ENCODE measurements around the gene ATP1A3.

The ATP1A3 gene

GRCh38 chr19:41988947-41989346 is 5.1 kb downstream of the ATP1A3 start:
- no peak overlapping the region for H3K27ac ChIP-seq
- DNase-seq (ENCODE audit: low read depth, low spot score): no peak

- no peak overlapping the region for H3K27ac ChIP-seq
These were observed 6.7 kb downstream of the ATP1A3 start for GRCh38 chr19:41987141-41987860.

GRCh38 chr19:41984961-41985360 is 9.1 kb downstream of the ATP1A3 start:
- DNase-seq (ENCODE audit: low read depth, low spot score): no peak
- H3K27ac ChIP-seq: no peak overlapping the region

More at GRCh38 chr19:41987141-41987860, 6.7 kb downstream of the ATP1A3 start:
- no peak for DNase-seq (ENCODE audit: low read depth, low spot score)

- no peak overlapping the region for H3K27ac ChIP-seq
- no peak for DNase-seq (ENCODE audit: low read depth, low spot score)
These were observed 12.3 kb downstream of the ATP1A3 start for GRCh38 chr19:41981724-41982123.

- H3K27ac ChIP-seq: no peak overlapping the region
- DNase-seq (ENCODE audit: low read depth, low spot score): no peak
These were observed 15.6 kb downstream of the ATP1A3 start for GRCh38 chr19:41978470-41978869.

GRCh38 chr19:41977916-41978315 is 16.1 kb downstream of the ATP1A3 start:
- DNase-seq (ENCODE audit: low read depth, low spot score): no peak
- no peak overlapping the region for H3K27ac ChIP-seq

- no peak for DNase-seq (ENCODE audit: low read depth, low spot score)
- no peak overlapping the region for H3K27ac ChIP-seq
These were observed 19.4 kb downstream of the ATP1A3 start for GRCh38 chr19:41974652-41975051.

GRCh38 chr19:41971363-41971762 is 22.7 kb downstream of the ATP1A3 start:
- no peak for DNase-seq (ENCODE audit: low read depth, low spot score)
- no peak overlapping the region for H3K27ac ChIP-seq

- no peak for DNase-seq (ENCODE audit: low read depth, low spot score)
- H3K27ac ChIP-seq: no peak overlapping the region
These were observed 24.1 kb downstream of the ATP1A3 start for GRCh38 chr19:41969772-41970458.

- no peak overlapping the region for H3K27ac ChIP-seq
- no peak for DNase-seq (ENCODE audit: low read depth, low spot score)
These were observed 25.1 kb downstream of the ATP1A3 start for GRCh38 chr19:41968751-41969595.

- no peak overlapping the region for H3K27ac ChIP-seq
These were observed 26.8 kb downstream of the ATP1A3 start for GRCh38 chr19:41967054-41967783.

GRCh38 chr19:41965106-41965505 is 28.9 kb downstream of the ATP1A3 start:
- no peak for DNase-seq (ENCODE audit: low read depth, low spot score)
- H3K27ac ChIP-seq: no peak overlapping the region

More at GRCh38 chr19:41967054-41967783, 26.8 kb downstream of the ATP1A3 start:
- DNase-seq (ENCODE audit: low read depth, low spot score): no peak

GRCh38 chr19:41960973-41961372 is 33.1 kb downstream of the ATP1A3 start:
- DNase-seq (ENCODE audit: low read depth, low spot score): no peak
- no peak overlapping the region for H3K27ac ChIP-seq

- peak within 1 kb of the TSS; percentile 83 for H3K27ac ChIP-seq
These were observed 34.7 kb downstream of the ATP1A3 start, which contains the start of gene RABAC1 for GRCh38 chr19:41959056-41960053. RABAC1 (minus strand) TSS chr19:41959321; CDS start chr19:41959292, 29 bp downstream.

GRCh38 chr19:41958367-41959055 is 35.5 kb downstream of the ATP1A3 start:
- DNase-seq (ENCODE audit: low read depth, low spot score): no peak
- peak overlapping the region; percentile 83 for H3K27ac ChIP-seq

More at GRCh38 chr19:41959056-41960053, 34.7 kb downstream of the ATP1A3 start, which contains the start of gene RABAC1:
- peak; percentile 61 for DNase-seq (ENCODE audit: low read depth, low spot score)

GRCh38 chr19:41957838-41958366 is 36.1 kb downstream of the ATP1A3 start:
- peak; percentile 56 for DNase-seq (ENCODE audit: low read depth, low spot score)
- H3K27ac ChIP-seq: peak overlapping the region; percentile 83

- no peak overlapping the region for H3K27ac ChIP-seq
- no peak for DNase-seq (ENCODE audit: low read depth, low spot score)
These were observed 36.7 kb downstream of the ATP1A3 start for GRCh38 chr19:41957161-41957837.
